Hair follicular keratinocyte (primary cell): ENCODE measurements around the gene NSMCE4A. TPM values are rescaled to one million over a fixed set of nuclear protein-coding genes. Genes with fewer than 3 reads are reported as not detected.

ENCODE experiments used
- total RNA-seq: library from RNA; depleted of rRNA; stranded (reverse); fragments of >200 nt; gene quantifications from 2 replicates; pipeline ENCODE4 v1.2.3, GENCODE V29; 2015

NSMCE4A gene, protein sequence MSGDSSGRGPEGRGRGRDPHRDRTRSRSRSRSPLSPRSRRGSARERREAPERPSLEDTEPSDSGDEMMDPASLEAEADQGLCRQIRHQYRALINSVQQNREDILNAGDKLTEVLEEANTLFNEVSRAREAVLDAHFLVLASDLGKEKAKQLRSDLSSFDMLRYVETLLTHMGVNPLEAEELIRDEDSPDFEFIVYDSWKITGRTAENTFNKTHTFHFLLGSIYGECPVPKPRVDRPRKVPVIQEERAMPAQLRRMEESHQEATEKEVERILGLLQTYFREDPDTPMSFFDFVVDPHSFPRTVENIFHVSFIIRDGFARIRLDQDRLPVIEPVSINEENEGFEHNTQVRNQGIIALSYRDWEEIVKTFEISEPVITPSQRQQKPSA
- total RNA-seq = 37.8 and 51.1 TPM in 2 replicates

DNA sequence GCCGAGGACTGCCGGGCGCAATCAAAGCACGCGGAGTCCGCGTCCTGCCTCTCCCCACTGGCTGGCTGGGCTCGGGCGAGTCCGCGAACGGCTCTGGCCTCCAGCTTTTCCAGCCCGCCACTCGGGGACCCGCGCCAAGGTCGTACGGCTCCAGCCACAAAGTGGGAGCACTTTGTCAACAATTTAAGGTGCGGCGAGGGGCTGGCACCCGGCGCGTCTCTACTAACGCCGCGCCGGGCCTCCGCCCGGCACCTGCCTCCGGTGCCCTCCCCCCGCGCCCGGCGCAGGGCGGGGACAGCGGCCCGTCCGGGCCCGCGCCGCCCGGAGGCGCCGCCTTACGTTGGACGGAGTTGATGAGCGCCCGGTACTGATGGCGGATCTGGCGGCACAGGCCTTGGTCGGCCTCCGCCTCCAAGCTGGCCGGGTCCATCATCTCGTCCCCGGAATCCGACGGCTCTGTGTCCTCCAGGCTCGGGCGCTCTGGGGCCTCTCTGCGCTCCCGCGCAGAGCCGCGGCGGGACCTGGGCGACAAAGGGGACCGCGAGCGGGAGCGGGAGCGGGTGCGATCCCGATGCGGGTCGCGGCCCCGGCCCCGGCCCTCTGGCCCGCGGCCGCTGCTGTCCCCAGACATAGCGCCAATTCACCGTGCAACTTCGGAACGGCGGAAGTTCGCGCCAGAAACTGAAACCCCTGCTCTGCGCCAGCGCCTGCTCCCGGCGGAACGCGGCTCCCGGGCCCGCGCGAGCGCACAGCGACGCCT, at the start of gene NSMCE4A:
TSS of gene NSMCE4A (minus strand) at position 683 of the 760 bp plus-strand sequence. CDS start at position 631, 52 bp downstream.

DNA sequence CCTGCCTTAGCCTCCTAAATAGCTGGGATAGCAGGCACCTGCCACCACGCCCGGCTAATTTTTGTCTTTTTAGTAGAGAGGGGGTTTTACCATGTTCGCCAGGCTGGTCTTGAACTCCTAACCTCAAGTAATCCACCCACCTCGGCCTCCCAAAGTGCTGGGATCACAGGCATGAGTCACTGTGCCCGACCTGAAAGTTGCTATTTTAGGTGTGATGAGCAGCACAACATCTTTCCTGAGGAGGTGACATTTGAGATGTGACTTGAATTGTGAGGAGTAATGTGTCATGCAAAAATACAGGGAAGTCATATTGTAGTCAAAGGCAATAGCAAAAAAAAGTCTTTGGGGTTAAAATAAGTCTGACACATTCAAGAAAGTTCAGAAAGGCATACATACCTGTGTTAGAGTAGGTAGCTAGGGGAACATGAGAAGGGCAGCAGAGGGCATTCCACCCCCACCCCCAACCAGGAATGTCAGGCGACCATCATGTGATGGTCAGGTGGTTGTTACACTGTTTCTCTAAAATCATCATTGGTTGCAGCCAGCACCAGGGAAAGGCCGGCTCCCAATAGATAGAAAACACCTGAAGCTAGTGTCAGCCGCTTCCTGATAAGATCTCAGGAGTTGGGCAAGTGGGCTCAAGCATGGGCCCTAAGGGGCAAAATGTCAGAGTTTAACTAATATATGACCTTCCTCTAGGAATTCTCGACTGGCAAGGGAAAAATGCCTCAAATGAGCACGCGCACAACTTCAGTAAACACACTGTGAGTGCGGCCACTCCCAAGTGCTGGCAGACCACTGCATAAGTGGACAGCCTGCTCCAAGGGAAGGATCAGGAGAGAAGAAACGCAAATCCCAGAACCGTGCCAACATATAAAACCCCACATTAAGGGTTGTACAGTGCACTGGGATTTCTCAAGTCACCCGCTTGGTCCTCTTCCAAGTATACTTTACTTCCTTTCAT, 13.6 kb upstream of the NSMCE4A start, which contains the start of gene TACC2:
TSS of gene TACC2 (plus strand) at position 803 of the 964 bp plus-strand sequence. CDS start 32,819 bp downstream, outside the sequence.

DNA sequence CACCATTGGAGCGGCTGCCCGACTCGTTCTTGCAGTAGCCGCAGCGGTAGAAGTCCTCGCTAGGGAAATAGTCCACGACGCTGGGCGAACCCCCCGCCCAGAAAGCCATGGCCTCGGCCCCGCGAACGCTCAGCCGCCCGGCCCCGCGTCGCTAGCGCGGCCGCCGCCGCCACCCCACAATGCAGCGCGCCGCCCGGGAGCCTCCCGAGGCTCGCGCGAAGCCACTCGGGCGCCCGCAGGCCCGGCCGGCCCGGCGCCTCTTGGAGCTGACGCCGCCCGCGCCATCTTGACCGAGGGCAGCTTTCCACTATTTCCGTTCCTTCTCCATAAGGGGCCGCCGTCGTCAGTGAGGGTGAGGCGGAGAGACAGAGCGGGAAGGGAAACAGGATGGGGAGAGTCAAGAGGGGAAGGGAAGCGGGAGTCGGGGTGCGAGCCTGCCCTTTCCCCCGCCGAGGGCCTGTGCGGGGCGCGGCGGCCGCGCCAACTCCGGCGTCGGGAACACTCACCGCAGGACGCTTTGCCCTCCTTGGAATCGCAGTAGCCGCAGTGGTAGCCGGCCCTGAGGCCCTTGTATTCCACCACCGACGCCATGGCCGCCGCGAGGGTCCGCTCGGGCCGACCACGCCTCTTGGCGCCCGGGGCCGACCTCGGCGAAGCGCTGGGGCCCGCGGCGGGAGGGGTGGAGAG, 47.0 kb downstream of the NSMCE4A start, which contains the start of gene ATE1:
TSS of gene ATE1 (minus strand) at position 191 of the 687 bp plus-strand sequence. CDS start at position 109, 82 bp downstream.

Other genes with a start within 250 kb of the NSMCE4A start
- 12.2 and 16.9 TPM in 2 replicates for gene ATE1, start 47.2 kb downstream of the NSMCE4A start, total RNA-seq
- 21.4 and 25.0 TPM in 2 replicates for gene TACC2, start 13.9 kb upstream of the NSMCE4A start, total RNA-seq